ENCODE measurements around the gene BMP10.
A peak's percentile ranks its signal among the peaks of the same experiment; 100 is the strongest.

BMP10 gene

DNA sequence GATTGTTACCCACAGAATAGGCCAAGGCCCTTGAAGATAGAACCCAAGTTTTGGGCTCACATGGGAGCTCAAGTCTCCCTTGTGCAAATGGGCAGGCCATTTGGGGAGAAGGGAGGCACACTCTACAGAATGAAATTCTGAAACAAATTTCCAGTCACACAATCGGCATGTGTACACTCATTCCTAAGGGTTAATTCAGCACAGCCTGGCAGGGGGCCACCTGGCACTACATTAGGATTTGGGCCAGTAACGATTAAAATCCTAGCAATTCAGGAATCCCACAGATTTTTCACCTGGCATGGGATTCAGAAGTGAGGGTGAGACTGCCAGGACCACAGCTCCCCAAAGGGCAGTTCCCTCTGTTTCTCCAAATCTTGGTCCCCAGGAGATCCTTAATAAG, 46.4 kb downstream of the BMP10 start:
- H3K36me3 ChIP-seq (replicated peaks): no peaks in the 10 kb centered on the region
- in situ Hi-C loops (cut with HindIII; ENCODE audit: low pct_ligation_motif_present, low sequenced_read_pairs): no loop called here
- H3K4me3 ChIP-seq (ENCODE audit: low read depth, low read length): no peak overlapping the region
- no peak overlapping the region for H3K27ac ChIP-seq
- TF ChIP-seq, protein P1, sequence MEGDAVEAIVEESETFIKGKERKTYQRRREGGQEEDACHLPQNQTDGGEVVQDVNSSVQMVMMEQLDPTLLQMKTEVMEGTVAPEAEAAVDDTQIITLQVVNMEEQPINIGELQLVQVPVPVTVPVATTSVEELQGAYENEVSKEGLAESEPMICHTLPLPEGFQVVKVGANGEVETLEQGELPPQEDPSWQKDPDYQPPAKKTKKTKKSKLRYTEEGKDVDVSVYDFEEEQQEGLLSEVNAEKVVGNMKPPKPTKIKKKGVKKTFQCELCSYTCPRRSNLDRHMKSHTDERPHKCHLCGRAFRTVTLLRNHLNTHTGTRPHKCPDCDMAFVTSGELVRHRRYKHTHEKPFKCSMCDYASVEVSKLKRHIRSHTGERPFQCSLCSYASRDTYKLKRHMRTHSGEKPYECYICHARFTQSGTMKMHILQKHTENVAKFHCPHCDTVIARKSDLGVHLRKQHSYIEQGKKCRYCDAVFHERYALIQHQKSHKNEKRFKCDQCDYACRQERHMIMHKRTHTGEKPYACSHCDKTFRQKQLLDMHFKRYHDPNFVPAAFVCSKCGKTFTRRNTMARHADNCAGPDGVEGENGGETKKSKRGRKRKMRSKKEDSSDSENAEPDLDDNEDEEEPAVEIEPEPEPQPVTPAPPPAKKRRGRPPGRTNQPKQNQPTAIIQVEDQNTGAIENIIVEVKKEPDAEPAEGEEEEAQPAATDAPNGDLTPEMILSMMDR (IDR thresholded peaks at IDR 0.05; ENCODE audit: low read depth, low read length, missing control alignments): no peak
- peak; percentile 39 for DNase-seq
- H3K27me3 ChIP-seq (replicated peaks): no peaks in the 10 kb centered on the region

DNA sequence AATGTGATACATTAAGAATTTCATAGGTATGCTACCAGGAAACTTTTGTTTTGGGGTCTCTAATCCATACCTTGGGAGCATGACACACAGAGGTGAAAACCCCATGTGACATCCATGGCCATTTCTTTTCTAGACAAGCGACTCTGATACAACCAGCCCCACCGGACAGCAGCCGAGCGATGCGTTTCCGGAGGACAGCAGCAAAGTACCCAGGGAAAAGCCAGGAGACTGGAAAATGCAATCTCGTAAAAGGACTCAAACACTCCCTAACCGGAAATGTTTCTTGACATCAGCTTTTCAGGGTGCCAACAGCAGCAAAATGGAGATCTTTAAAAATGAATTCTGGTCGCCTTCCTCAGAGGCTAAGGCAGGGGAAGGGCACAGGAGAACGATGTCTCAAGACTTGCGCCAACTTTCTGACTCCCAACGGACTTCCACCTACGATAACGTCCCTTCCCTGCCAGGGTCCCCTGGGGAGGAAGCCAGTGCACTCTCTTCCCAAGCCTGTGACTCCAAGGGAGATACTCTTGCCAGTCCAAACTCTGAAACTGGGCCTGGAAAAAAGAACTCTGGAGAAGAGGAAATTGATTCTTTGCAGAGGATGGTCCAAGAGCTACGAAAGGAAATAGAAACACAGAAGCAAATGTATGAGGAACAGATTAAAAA, 48.9 kb downstream of the BMP10 start:
- no peak for DNase-seq
- no peak overlapping the region for H3K27ac ChIP-seq
- TF ChIP-seq, protein P1 (IDR thresholded peaks at IDR 0.05; ENCODE audit: low read depth, low read length, missing control alignments): no peak
- H3K27me3 ChIP-seq (replicated peaks): no peaks in the 10 kb centered on the region
- no peak overlapping the region for H3K4me3 ChIP-seq (ENCODE audit: low read depth, low read length)
- in situ Hi-C loops (cut with HindIII; ENCODE audit: low pct_ligation_motif_present, low sequenced_read_pairs): no loop called here
- H3K36me3 ChIP-seq (replicated peaks): no peaks in the 10 kb centered on the region

DNA sequence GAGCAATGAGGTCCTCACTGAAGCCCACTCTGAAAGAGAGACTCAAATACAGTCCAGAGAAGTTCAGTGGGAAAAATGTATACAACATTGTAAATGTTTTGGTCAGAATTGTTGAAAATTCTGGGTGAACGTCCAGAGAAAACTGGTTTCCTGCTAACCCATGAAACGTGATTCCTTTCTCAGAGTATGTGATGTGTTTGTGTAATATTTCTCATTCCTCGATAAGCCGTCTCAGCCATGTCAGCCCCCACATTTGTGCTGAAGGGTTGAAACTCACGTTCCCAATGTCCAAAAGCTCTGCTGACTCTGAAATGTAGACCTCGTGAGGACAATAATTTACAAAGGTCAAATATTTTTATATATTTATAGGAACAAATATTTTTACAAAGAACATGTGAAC, 51.6 kb downstream of the BMP10 start:
- DNase-seq: no peak

DNA sequence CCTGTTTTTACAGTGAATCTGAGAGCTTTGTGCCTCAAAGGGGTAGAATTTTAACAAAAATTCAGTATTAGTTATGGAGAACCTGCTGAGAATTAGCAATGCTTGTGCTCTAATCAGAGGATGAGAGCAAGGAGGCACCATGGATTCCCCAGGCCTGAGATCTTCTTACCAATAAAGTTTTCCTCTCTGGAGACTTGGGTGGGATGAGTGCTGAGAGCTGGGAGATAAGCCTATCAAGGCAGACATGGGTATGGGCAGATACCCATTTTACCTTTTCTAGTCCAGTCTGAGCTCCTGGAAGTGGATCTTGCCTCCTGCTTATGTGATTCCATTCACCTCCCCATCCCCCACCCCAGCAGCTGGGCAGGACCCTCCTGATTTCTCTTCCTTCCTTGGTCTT, 53.9 kb downstream of the BMP10 start:
- no peak for DNase-seq
- Histone ChIP-seq H3K27ac (no peak overlapping the region), H3K27me3 (replicated peaks) (no peaks in the 10 kb centered on the region), H3K36me3 (replicated peaks) (no peaks in the 10 kb centered on the region), H3K4me3 (ENCODE audit: low read depth, low read length) (no peak overlapping the region)
- in situ Hi-C loops (cut with HindIII; ENCODE audit: low pct_ligation_motif_present, low sequenced_read_pairs): no loop called here
- TF ChIP-seq, protein P1 (IDR thresholded peaks at IDR 0.05; ENCODE audit: low read depth, low read length, missing control alignments): no peak

More for the DNA sequence above, 51.6 kb downstream of the BMP10 start:
- no peaks in the 10 kb centered on the region for H3K27me3 ChIP-seq (replicated peaks)
- no peaks in the 10 kb centered on the region for H3K36me3 ChIP-seq (replicated peaks)
- in situ Hi-C loops (cut with HindIII; ENCODE audit: low pct_ligation_motif_present, low sequenced_read_pairs): no loop called here
- no peak overlapping the region for H3K27ac ChIP-seq
- TF ChIP-seq, protein P1 (IDR thresholded peaks at IDR 0.05; ENCODE audit: low read depth, low read length, missing control alignments): no peak
- no peak overlapping the region for H3K4me3 ChIP-seq (ENCODE audit: low read depth, low read length)

All from brain microvascular endothelial cell (primary cell).